GM19397 (cell line): ENCODE results near the gene CHRDL2.

Source experiments
- ATAC-seq: cut with Tn5 transposase; IDR thresholded peaks from one replicate; pipeline ENCODE4 v1.9.1; 2021; ENCODE audit warnings: mild to moderate bottlenecking, moderate library complexity; ENCODE audit not compliant: unreplicated experiment

The CHRDL2 gene

DNA sequence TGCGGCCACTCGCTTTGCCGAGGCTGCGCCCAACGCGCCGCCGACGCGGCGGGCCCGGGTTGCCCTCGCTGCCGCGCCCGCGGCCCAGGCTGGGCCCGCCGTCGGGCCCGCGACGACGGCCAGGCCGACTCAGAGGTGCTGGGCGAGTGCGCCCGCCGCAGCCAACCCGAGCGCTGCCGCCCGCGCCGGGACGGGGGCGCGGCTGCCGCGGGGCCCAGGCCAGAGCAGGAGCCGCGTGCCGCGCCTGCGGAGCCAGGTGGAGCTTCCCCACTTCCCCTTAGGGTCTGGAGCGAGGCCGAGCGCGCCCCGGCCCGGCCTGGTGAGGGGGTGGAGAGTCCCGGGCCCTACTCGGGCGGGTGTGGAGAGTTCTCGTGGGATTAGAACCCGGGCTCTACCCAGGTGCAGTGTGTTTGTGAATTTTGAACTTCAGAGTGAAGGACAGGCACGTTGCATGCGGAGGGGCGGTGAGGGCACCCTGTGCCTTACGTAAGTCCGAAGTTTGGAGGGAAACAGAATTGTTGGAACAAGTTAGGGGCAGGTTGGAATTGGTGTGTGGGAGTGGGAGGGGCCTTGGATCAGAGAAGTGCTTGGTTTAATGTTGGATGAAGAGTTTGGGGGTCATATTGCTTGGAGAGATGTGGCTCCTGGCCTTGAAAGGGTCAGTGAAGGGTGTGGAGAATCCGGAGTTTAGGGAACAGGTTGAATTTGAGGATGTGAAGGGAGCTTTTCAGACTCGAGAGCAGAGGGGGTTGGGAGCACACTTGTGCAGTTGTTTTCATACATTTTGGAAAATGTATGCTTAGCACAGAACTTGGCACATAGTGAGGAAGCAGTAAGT is 18.1 kb upstream of the CHRDL2 start:
- ATAC-seq = peak; percentile 65

DNA sequence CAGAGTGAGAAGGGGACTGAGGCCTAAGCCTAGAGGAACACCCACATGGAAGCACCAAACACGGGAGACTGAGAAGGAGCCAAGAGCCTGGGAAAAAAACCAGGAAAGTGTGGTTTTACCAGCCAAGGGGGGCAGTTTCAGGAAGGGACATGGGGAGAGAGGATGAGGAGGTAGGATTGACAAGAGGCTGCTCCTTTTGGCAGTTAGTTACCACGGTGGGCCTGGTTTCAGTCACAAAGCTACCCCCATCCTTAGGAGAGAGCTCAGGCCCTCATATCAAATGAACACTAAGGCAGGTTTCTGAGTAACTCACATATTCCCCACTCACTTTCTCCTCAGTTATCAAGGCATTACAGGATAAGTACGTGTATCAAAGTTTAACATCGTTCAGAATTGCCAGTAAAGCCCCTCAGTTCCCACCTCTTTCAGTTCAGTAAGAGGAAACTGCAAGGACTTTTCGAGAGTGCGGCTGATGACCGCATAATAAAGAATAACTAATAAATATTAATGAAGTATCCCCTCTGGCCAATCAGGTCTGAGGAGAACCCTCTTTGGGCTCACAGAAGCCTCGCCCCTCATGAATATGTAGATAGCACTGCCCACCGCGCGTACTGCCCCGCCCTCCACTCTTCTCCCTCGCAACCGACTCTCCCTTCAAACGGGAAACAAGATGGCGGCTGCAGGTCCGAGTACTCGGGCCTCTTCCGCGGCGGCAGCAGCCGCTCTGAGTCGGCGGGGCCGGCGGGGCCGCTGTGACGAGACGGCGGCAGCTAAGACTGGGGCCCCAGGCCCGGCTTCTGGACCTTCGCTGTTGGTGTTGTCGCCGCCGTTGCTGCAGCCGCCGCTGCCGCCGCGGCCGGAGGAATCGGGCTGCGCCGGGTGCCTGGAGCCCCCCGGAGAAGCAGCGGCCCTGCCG is 17.2 kb upstream of the CHRDL2 start, which contains the start of gene RNF169:
TSS of gene RNF169 (plus strand) at position 639 of the 916 bp plus-strand sequence. CDS start at position 671, 32 bp downstream.
- ATAC-seq = peak; percentile 95

DNA sequence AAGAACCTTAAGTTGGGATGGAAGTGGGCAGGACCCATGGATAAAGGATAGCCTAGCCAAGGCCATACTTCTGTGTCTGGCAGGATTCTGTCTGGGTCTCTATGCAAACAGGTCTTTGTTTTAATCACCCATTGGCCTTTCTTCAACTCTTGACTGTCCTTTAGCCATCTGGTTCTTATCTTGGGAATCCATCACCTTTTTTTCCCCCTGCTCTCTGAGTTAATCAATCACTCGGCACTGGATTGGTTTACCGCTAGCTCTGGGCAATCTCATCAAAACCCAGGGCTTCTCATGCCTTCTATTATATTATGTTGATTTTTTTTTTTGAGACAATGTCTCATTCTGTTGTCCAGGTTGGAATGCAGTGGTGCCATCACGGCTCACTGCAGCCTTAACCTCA is 15.6 kb upstream of the CHRDL2 start:
- no peak for ATAC-seq

DNA sequence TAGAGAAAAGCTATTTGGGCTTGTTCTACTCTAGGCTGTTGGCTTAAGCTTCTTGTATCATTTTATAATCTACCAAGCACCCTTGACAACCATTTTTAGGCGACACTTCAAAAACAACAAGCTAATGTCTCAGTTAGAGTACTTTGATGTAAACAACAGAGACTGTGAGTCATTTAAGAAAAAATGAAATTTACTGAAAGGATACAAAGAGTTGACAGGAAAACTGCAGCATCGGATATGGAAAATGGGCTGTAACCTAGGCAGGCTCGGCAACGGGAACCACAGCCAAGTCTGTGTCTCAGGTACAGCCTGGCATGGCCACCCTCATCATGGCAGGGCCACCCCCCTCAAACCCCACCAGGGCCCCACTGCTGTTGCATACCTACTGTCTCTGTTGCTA is 13.1 kb upstream of the CHRDL2 start:
- no peak for ATAC-seq

DNA sequence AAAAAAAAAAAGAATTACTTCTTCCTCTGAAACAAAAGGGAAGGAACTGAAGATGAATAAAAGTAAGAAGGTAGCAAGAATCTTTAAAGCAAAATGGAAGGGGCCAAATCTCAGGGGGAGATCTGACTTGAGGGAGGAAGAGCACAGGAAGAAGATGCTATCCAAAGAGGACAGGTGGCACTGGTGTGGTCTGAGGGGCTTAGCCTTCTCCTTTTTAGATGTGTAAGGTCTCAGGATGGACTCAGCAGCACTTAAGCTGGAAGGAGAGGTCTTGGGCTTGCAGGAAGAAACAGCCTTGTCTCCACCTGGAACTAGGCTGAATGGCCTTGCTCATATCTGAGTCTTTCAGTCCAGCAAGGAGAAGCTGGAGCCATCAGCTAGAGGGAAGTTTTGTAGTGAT is 12.4 kb upstream of the CHRDL2 start:
- no peak for ATAC-seq

DNA sequence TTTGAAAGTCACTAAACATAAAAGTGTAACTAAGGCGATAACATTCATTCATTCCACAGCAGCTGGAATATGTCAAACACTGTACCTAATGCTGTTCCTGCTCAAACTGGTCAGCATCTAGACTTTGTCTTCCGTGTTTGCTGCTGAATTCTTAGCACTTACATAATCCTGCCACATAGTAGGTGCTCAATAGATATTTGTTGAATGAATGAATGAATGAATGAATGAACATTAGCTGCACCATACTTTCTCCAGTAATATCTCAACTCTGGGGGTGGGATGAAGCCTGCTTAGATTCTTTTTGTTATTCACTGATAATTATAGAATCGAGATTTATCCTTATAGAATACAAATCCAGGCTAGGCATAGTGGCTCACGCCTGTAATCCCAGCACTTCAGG is 10.8 kb upstream of the CHRDL2 start:
- ATAC-seq = no peak

DNA sequence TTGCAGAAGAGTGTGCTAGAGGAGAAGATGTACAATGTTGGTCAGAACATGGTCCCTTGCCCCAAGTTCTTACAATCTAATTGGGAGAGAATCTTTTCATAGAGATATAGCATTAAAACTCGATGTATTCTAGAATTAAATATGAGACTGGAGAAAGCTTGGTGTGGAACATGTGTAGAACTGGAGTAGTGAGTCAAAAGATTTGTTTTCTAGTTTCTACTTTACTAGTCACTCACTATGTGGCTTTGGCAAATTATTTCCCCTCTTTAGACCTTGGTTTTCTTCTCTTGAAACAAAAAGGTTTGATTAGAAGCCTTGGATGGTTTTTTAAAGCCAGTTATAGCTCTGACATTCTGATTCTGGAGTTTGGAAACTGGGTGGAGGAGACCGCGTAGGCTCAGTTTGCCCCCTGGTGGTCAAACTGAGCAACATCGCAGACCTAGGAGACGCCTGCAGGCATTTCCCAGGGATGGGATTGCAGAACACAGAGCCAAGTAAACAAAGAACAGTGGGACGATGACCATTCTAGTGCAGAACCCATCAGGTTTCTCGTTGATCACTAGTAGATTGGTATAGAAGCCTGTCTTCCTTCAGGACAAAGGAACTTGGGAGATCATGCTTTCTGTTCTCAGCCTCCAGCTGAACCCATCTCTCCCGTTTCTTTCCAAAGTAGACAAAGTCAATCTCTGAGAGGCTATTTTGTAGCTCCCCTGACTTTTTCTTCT is 8.5 kb upstream of the CHRDL2 start:
- no peak for ATAC-seq

DNA sequence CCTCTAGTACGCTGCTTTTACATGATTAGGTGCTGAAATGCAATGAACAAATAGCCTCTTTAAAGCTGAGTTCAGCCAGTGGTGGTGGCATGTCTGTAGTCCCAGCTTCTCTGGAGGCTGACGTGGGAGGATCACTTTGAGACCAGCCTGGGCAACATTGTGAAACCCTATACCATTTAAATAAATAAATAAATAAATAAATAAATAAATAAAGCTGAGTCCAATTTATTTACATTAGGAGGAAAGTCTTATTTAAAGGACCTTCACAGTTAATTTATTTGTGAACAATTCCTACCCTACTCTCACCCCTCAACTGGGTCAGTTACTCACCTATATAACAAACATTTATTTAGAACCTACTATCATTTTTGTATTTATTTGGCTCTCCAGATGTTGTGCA is 4.8 kb upstream of the CHRDL2 start:
- no peak for ATAC-seq

DNA sequence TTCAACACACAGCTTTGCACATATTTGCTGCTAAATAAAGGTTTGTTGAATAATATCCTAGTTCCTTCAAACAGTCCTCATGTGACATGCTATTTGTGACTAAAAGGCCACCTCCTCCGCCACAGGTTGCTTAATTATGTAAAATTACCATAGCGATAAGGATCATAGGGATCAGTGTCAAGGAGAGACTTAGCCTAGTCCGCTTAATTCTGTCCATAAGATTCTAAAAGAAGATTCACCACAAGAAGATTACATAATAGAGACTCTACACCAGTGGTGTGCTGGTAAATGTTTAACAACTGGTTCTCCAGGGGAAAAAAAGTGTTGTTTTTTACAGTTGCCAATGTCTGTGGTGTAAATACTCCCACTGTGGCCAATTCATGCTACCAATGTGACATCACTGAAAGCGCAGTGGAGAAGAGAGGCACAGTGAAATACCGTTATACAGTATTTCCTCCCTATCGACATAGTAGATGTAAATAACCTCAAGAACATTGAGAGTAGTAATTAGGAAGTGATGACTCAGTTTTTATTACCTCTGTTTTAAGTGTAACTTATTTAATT is 4.2 kb upstream of the CHRDL2 start:
- ATAC-seq = no peak

DNA sequence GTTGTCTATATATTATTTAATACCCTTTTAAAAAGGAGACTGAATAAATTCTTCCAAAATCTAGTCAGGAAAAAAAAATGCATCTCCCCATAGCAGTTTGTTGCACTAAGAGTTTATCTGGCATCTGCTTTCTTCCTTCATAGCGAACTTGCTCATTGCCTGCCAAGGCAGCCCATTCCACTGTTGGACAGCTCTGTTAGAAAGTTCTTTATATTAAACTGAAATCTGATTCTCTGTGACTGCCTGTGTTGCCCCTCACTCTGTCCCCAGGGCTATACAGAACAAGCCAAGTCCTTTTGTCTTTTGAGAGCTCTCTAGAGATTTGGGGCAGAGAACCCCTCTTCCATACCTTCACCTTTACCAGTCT is 3.3 kb upstream of the CHRDL2 start:
- ATAC-seq = no peak

DNA sequence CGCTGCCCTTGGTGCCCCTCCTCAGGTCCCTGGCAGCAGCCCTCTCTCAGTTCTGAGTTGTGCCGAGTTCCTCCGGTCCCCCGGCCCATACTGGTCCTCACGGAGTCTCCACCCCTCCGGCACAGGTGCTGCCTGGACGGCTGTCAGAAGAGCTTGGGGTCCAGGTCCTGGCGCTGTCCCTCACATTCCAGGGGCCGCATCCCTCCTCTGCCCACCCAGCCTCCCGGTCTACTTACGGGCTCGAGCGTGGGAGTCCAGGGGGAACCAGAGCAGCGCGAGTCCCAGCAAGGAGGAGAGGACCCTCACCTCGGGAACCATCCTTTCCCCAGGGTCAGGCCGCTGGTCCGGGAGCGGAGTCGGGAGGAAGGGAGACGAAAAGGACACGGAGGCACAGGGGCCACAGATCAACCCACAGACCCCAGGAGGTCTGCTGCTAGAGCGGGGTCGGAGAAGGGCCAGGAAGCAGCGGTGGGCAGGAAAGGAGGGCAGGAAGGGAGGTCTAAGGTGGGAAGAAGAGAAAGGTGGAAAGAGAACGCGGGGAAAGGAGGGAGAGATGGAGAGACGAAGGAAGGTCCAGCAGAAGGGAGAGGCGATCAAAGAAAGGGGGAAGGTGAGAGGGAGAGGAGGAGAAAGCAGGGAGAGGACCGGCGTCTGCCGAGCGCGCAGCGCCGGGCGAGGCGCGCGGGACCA is 510 bp downstream of the CHRDL2 start:
- no peak for ATAC-seq

DNA sequence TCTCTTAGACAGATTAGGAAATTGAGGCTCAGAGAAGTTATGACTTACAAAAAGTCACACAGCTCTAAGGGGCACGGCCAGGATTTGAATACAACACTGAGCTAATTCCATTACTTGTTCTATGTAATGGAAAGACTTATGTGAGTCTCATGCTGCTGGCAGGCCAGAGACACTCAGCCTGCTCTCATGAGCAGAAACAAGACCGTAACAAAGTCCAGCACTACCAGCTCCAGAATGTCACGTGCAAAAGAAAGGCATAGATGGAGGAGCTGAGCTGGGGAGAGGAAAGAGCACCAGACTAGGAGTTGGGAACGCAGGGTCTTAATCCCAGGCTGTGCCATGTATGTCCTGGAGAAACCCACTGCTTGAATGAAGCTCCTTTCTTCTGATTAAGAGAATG is 1.8 kb downstream of the CHRDL2 start:
- no peak for ATAC-seq

DNA sequence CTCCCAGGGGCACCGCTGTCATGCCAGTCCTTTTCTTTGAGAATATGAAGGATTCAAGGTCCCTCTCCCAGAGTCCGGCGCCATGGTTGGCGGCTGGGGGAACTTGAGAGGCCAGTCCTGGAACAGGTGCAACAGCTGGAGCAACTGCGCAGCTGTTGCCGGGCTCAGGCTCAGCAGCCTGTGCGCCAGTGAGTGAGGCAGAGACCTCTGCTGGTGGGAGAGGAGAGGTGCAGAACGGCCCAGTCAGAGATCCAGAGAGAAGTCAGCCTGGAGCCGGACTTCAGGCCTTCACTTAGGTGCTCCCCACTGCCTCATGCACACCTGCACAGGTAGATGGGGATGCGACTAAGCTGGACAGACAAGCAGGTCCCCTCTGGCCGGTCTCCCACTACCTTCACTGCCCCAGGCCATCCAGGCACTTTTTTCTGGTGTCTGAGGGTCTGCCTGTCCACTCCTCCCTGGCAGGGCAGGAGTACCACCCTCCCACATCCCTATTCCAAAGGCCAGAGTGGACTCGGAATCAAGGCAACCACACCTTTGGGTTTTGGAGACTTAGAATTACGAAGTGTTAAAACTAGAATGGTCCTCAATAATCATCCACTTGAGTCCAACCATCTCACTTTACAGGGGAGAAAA is 4.6 kb downstream of the CHRDL2 start:
- ATAC-seq = peak; percentile 88

DNA sequence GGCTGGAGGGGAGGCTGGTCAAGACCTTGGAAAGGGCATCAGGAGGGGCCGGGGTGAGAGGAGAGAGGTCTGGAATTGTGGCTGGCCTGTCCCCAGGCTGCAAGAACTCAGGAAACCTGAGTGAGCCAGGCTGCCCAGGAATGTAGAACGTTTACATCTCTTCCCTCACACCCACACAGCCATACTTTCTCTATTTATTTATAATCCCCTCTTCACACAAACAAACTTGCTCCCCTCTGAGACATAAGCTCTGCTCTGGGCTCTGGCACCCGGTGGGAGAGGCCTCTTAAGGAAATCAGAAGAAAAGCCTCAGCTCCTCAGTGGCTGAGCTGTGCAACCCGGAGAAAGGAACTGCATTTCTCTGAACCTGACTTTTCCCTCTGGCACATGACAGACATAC is 5.5 kb downstream of the CHRDL2 start:
- no peak for ATAC-seq

DNA sequence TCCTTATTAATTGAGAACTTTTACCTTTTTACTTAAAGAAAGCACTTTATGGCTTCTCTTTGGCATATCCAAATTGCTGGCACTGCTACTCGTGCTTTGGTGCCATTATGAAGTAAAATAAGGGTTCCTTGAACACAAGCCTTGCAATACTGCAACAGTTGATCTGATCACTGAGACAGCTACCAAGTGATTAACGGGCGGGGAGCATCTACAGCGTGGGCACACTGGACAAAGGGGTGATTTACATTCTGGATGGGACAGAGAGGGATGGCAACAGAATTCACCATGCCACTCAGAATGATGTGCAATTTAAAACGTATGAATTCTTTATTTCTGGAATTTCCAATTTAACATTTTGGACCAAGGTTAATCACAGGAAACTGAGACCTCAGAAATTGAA is 7.7 kb downstream of the CHRDL2 start:
- no peak for ATAC-seq

DNA sequence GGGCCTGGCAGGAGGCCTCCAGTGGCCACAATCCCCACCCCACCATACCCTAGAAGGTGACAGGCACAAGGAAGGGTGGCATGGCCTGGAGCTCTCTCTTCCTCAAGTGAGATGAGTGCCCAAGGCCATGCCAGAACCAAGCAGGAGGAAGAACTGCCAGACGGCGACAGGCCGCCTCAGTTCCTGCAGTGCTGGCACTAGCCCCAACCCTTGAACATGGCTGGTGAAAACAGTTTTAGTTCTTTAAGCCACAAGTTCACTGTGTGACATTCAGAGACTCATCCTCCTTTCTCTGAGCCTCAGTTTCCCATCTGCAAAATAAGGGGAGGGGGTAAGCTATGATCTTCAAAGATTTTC is 9.8 kb downstream of the CHRDL2 start:
- no peak for ATAC-seq

DNA sequence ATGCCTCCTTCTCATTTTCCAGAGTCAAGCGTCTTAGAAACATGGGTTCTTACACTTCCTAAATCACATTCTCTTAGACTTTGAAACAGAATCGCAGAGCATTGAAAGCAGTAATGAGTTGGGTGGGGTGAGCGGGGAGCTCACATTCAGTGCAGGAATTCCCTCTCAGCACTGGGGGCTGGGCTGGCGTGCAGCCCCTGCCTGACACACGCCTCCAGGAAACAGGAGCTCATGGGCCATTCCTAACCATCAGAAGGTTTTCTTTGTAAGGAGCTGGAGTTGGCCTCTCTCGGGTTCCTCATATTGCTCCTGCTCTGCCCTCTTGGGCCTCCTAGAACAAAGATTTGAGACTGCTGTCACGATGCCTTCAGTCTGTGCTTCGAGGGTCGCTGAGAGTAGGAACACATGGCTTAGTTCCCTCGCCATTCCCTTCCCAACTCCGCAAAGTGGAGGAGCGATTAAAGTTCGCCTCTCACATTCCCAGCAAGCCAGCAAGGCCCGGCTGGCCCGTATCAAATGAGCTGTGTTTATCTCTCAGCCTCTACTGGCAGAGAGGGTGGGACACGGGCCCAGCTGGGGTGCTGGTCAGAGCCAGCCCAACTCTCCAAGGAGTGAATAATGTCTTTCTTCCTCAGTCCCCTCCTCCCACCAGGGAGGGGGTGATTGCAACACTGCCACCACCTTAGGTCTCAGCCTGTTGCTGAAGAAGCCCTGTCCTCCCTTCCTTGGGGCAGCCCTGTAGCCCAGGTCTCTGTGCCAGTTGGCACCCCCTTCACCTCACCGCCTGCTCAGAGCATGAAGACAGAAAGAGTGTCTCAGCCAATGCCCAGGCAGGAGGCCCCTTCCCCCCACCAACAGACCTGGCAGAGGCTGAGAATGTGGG is 10.4 kb downstream of the CHRDL2 start:
- no peak for ATAC-seq

DNA sequence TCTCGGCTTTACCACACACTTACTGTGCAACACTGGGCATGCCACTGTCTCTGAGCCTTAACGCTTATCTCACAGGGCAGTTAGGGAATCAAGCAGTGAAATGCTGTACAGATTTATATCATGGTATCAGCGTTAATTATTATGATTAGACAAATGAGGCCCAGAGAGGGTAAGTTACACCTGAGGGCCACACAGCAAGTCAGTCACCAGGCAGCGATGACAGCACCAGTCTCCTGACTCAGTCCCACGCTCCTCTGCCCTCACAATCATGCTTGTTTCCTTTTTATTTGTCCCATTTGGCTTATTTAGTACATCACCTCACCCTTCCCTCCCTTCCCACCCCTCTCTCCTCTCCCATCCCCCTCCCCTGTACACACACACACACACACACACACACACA is 12.2 kb downstream of the CHRDL2 start:
- ATAC-seq = no peak
